ENCODE results near the gene XPO5.

DNA sequence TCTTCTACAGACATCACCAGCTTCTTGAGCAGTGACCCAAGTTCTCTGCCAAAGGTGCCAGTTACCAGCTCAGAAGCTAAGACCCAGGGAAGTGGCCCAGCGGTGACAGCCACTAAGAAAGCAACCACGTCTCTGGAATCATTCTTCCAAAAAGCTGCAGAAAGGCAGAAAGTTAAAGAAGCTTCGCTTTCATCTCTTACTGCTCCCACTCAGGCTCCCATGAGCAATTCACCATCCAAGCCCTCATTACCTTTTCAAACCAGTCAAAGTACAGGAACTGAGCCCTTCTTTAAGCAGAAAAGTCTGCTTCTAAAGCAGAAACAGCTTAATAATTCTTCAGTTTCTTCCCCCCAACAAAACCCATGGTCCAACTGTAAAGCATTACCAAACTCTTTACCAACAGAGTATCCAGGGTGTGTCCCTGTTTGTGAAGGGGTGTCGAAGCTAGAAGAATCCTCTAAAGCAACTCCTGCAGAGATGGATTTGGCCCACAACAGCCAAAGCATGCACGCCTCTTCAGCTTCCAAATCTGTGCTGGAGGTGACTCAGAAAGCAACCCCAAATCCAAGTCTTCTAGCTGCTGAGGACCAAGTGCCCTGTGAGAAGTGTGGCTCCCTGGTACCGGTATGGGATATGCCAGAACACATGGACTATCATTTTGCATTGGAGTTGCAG lies 38.0 kb upstream of the XPO5 start:
- TF ChIP-seq, protein P1, sequence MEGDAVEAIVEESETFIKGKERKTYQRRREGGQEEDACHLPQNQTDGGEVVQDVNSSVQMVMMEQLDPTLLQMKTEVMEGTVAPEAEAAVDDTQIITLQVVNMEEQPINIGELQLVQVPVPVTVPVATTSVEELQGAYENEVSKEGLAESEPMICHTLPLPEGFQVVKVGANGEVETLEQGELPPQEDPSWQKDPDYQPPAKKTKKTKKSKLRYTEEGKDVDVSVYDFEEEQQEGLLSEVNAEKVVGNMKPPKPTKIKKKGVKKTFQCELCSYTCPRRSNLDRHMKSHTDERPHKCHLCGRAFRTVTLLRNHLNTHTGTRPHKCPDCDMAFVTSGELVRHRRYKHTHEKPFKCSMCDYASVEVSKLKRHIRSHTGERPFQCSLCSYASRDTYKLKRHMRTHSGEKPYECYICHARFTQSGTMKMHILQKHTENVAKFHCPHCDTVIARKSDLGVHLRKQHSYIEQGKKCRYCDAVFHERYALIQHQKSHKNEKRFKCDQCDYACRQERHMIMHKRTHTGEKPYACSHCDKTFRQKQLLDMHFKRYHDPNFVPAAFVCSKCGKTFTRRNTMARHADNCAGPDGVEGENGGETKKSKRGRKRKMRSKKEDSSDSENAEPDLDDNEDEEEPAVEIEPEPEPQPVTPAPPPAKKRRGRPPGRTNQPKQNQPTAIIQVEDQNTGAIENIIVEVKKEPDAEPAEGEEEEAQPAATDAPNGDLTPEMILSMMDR (optimal IDR thresholded peaks at IDR 0.05 in 1 of 3, IDR thresholded peaks at IDR 0.05 in 1 of 3, conservative IDR thresholded peaks at IDR 0.05 in 1 of 3; ENCODE audit: extremely low read depth in 1 of 3, insufficient read depth in 2 of 3, low read length in 3 of 3) = no peak
- no peak for TF ChIP-seq EZH2 (IDR thresholded peaks at IDR 0.05; ENCODE audit: low read length)
